ENCODE data around the gene UBA1.
A peak's percentile ranks its signal among the peaks of the same experiment; 100 is the strongest.
"Not testable (repeated sequence)": the region's sequence is repeated elsewhere in the genome, so short reads cannot be mapped to it uniquely, and the experiment has no call there.

UBA1 gene

DNA sequence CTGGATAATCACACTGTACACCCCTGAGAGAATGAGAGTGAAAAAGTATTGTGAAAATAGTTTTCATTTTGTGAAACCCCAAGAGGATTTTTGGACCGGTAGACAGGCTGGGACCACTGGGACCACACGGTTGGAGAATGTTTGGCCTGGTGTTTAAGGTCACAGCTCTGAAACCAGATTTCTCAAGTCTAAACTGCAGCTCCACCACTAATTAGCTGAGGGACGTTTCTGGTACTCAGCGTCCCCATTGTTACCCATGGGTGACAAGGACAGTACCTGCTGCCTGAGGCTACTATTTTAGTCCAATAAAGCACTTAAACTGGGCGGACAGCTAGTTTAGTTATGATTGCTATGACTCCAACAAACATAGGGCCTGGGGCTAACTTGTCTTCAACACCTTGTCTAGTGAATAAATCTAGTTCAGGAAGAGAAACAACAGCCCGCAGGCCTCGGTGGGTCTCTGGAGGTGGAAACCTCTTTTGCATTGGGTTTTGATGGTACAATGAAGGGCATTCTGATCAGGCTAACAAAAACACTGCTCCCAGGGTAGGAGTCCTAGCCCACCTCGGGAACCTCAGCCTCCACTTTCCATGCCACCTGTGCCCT is 38.7 kb downstream of the UBA1 start:
- DNase-seq, result no peak

GRCh38 chrX:47232803-47233332 is 39.2 kb downstream of the UBA1 start, which contains the start of gene USP11:
USP11 (plus strand) TSS chrX:47233009; CDS start chrX:47233044, 35 bp downstream.
- peak; percentile 76 for DNase-seq

GRCh38 chrX:47233333-47234113 is 39.9 kb downstream of the UBA1 start:
- peak; percentile 98 for DNase-seq

- no peak for DNase-seq
These were observed 41.0 kb downstream of the UBA1 start for GRCh38 chrX:47234583-47234982.

DNA sequence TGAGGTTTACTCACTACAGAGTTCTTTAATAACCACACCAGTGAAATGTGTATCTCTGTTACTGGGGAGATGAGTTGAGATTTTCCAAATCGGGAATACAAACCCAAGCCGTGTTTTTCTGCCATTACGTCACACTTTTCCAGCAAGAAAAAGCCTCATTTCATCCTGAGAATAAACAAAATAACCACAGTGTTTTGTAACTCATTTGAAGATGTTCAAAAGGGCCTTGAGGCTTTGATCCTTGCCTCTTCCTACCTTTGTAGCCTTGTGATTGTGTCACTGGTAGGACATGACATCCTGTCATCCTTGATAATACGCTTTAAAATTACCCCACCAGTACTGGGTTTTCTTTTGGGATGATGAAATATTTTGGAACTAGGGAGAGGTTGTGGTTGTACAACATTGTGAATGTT is 42.1 kb downstream of the UBA1 start:
- DNase-seq, result no peak

DNA sequence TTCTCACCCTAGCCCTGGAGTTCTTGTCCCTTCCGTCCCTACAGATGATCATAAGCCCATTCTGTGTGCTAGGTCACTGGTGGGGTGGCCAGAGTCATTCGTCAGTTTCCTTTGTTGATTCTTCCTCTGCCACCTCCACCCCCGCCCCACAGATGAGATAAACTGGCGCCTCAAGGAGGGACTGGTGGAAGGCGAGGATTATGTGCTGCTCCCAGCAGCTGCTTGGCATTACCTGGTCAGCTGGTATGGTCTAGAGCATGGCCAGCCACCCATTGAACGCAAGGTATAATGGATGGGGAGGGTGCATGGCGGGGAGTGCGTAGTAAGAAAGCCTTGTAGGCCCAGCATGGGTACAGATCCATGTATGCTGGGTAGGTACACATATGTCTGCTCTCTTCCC is 45.6 kb downstream of the UBA1 start:
- DNase-seq, result no peak

GRCh38 chrX:47239898-47240545 is 46.4 kb downstream of the UBA1 start:
- no peak for DNase-seq

DNA sequence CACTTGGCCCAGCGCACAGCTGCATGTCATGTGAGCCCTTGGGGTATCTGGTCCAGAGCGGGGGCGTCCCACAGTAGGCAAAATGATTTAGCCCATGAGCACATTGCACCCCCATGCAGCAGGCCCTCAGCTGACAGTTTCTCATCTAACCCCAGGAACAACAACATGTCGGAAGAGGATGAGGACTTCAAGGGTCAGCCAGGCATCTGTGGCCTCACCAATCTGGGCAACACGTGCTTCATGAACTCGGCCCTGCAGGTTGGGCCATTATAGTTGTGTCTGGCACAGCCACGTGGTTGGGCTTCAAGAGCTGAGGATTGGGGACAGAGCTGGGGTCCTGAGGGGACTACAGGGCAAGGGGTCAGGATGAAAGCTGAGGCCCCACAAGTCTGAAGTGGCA is 47.0 kb downstream of the UBA1 start:
- no peak for DNase-seq

- DNase-seq, result no peak
These were observed 47.8 kb downstream of the UBA1 start for GRCh38 chrX:47241201-47242011.

GRCh38 chrX:47242321-47242720 is 48.7 kb downstream of the UBA1 start:
- no peak for DNase-seq

GRCh38 chrX:47243351-47243750 is 49.7 kb downstream of the UBA1 start:
- DNase-seq, result no peak

GRCh38 chrX:47244676-47245075 is 51.0 kb downstream of the UBA1 start:
- no peak for DNase-seq

GRCh38 chrX:47245156-47245555 is 51.5 kb downstream of the UBA1 start:
- no peak for DNase-seq

- DNase-seq, result no peak
These were observed 53.8 kb downstream of the UBA1 start for GRCh38 chrX:47247206-47247998.

GRCh38 chrX:47247999-47248320 is 54.3 kb downstream of the UBA1 start:
- no peak for DNase-seq

DNA sequence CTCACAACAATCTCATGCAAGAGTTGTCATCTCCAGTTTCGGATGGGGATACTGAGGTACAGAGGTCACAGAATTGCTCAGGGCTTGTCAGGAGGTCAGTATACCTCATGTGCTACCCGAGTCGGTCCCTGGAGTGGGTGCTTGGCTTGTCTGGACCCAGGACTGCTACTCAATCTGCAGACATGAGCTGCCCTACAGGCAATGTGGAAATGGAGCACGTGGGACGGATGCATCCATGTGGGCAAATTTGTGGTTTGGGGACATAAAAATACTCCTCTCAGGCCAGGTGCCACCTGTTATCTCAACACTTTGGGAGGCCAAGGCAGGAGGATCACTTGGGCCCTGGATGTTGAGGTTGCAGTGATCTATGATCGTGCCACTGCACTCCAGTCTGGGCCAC is 54.9 kb downstream of the UBA1 start:
- DNase-seq, result no peak

DNA sequence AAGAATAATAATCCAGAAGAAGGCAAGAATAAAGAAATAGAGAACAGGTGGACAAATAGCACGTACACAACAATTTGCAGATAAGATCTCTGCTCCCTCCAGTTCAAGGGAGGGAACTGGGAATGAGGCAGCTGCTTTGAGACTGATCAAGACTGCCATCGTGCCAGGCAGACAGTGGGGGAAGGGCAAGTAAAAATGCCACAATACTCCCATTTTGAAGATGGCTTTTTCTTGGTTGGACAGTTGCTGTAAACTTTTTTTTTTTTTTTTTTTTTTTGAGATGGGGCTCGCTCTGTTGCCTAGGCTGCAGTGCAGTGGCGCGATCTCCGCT is 56.4 kb downstream of the UBA1 start:
- no peak for DNase-seq

DNA sequence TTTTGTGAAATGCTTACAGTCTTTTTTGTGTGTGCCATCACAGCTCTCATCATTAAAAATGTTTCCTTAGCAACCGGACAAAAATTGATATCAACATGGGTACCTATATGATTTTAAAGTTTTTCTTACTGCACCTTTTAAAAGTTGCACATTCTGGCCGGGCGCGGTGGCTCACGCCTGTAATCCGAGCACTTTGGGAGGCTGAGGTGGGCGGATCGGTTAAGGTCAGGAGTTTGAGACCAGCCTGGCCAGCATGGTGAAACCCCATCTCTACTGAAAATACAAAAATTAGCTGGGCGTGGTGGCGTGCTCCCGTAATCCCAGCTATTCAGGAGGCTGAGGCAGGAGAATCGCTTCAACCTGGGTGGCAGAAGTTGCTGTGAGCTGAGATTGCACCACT is 64.0 kb downstream of the UBA1 start:
- DNase-seq, result not testable (repeated sequence)

All from CD4-positive, alpha-beta T cell treated with Interferon gamma for 1 hour (primary cell).